NCI-H1092 treated with DMSO at 0.1 percent for 48 hours (cell line): Measurements from ENCODE around the gene ELAVL1.

Experiments
- DNase-seq: peaks from one replicate; lab custom pipeline; 2025; lab: John Stamatoyannopoulos, UW

Gene ELAVL1

DNA sequence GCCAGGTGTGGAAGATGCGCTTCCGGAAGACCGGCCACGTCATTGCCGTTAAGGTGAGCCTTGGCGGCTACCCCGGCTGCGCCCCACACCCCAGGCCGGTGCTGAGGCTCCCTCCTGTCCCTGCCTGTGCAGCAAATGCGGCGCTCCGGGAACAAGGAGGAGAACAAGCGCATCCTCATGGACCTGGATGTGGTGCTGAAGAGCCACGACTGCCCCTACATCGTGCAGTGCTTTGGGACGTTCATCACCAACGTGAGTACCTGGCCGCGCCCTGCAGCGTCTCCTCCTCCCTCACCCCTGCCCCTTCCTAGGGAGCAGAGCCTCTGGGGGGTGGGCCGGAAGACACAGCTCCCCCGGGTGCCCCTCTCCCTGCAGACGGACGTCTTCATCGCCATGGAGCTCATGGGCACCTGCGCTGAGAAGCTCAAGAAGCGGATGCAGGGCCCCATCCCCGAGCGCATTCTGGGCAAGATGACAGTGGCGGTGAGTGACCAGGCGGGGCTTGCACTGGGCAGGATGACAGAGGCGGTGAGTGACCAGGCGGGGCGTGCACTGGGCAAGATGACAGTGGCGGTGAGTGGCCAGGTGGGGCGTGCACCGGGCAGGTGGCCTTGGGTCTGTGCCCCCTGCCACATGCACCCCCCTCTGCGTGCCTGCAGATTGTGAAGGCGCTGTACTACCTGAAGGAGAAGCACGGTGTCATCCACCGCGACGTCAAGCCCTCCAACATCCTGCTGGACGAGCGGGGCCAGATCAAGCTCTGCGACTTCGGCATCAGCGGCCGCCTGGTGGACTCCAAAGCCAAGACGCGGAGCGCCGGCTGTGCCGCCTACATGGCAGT, 94.9 kb downstream of the ELAVL1 start:
- DNase-seq, result no peak

DNA sequence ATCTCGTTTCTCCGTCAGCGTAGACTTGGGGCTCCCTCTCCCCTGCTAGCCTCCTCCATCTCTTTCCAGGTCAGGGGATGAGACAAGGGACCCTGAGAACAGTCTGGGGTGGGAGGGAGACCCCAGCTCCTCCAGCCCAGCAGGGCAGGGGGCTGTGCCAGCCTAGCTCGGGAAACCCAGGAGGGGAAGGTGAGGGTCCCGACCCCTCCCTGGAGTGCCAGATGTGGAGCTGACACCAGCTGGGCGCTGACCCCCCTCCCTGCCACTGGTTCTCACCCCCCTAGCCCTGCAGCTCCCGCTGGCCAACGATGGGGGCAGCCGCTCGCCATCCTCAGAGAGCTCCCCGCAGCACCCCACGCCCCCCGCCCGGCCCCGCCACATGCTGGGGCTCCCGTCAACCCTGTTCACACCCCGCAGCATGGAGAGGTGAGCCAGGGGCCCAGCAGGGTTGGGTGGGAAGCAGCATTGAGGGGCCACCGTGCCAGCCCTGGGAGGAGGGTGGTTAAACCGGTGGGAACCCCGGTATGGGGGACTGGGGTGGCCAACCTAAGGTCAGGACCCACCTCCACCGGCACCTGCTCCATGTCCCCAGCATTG, 95.9 kb downstream of the ELAVL1 start:
- no peak for DNase-seq

DNA sequence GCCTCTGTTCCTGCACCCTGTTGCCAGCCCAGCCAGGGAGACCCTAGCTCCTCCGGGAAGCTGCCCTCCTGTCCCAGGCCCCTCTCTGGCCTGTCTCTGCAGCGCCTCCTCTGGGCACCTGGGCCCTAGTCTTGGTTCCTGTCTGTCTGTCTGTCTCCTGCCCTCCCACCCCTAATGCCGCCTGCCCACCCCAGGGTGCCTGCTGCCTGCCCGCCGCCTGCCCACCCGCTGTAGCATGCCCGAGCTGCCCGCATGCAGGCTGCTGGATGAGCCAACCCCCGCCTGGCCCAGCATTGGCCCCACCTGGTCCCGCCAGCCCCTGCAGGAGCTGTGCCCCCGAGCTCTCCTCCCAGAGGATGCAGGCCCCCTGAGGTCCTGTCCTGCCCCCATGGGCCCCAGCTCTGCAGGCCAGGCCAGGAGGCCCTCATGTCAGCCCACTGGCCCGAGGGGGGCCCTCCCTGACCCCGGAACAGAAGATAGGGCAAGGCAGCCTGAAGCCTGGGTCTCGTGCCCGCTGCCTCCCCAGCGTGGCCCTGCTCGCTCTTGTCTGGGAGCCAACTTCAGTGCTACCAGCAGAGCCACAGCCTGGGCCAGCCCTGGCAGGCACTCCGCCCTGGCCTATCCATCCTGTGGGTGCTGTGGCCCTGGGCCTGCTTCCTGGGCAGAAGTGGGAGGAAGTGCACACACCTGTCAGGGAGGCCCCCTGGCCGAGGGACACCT, 96.5 kb downstream of the ELAVL1 start:
- no peak for DNase-seq
